ENCODE results near the gene KNTC1. TPM values are rescaled to one million over a fixed set of nuclear protein-coding genes. Genes with fewer than 3 reads are reported as not detected.

The KNTC1 gene
- total and polyA plus RNA-seq, 4 donors, result 4.0 to 34.0 (median 10.9) TPM

- H3K9ac ChIP-seq (ENCODE audit: insufficient read depth in 1 of 2, low read length in 2 of 2), result no peak overlapping the region
- ATAC-seq (ENCODE audit: insufficient read depth, low FRiP score) (no peak), DNase-seq (no peak)
- H3K9me3 ChIP-seq (ENCODE audit: control insufficient read depth in 4 of 4, insufficient read depth in 3 of 4, low read length in 3 of 4), result no peaks in the 10 kb centered on the region
- 72 to 90% methylated on average over 5 of the region's 5 CpGs for WGBS, 2 donors
- peaks cover 0 to 3% (median 2%) of the 10 kb centered on the region in 5 donors for H3K4me1 ChIP-seq (ENCODE audit: control insufficient read depth in 5 of 5, insufficient read depth in 5 of 5, low read length in 5 of 5)
- H3K36me3 ChIP-seq (ENCODE audit: control insufficient read depth in 4 of 4, insufficient read depth in 4 of 4, low read length in 4 of 4), result peaks cover 27 to 74% (median 59%) of the 10 kb centered on the region in 4 donors
- H3K27ac ChIP-seq (ENCODE audit: low read depth in 1 of 2, low read length in 1 of 2), result no peak overlapping the region
- H3K4me3 ChIP-seq, result no peak overlapping the region
- no peak for TF ChIP-seq CTCF (IDR thresholded peaks at IDR 0.05; ENCODE audit: control extremely low read depth, extremely low read depth)
- H3K27me3 ChIP-seq (ENCODE audit: control insufficient read depth in 3 of 3, insufficient read depth in 3 of 3, low read length in 2 of 3), result no peaks in the 10 kb centered on the region
Observed at GRCh38 chr12:122517877-122518276, 9.2 kb upstream of the KNTC1 start.

GRCh38 chr12:122518908-122519307, 8.1 kb upstream of the KNTC1 start:
- no peak for ATAC-seq (ENCODE audit: insufficient read depth, low FRiP score)
- Histone ChIP-seq H3K9me3 (ENCODE audit: control insufficient read depth in 4 of 4, insufficient read depth in 3 of 4, low read length in 3 of 4) (no peaks in the 10 kb centered on the region), H3K4me1 (ENCODE audit: control insufficient read depth in 5 of 5, insufficient read depth in 5 of 5, low read length in 5 of 5) (peaks cover 0 to 14% (median 9%) of the 10 kb centered on the region in 5 donors), H3K9ac (ENCODE audit: insufficient read depth in 1 of 2, low read length in 2 of 2) (no peak overlapping the region), H3K36me3 (ENCODE audit: control insufficient read depth in 4 of 4, insufficient read depth in 4 of 4, low read length in 4 of 4) (peaks cover 23 to 70% (median 53%) of the 10 kb centered on the region in 4 donors), H3K27ac (ENCODE audit: low read depth in 1 of 2, low read length in 1 of 2) (no peak overlapping the region), H3K4me3 (no peak overlapping the region), H3K27me3 (ENCODE audit: control insufficient read depth in 3 of 3, insufficient read depth in 3 of 3, low read length in 2 of 3) (no peaks in the 10 kb centered on the region)
- DNase-seq, result no peak
- TF ChIP-seq CTCF (IDR thresholded peaks at IDR 0.05; ENCODE audit: control extremely low read depth, extremely low read depth), result no peak
- 97% methylated on average over 1 of the region's 1 CpG for WGBS, 2 donors

GRCh38 chr12:122519418-122519817, 7.6 kb upstream of the KNTC1 start:
- TF ChIP-seq CTCF (IDR thresholded peaks at IDR 0.05; ENCODE audit: control extremely low read depth, extremely low read depth), result no peak

GRCh38 chr12:122520676-122521075, 6.4 kb upstream of the KNTC1 start:
- Histone ChIP-seq H3K27me3 (ENCODE audit: control insufficient read depth in 3 of 3, insufficient read depth in 3 of 3, low read length in 2 of 3) (no peaks in the 10 kb centered on the region), H3K9me3 (ENCODE audit: control insufficient read depth in 4 of 4, insufficient read depth in 3 of 4, low read length in 3 of 4) (no peaks in the 10 kb centered on the region), H3K36me3 (ENCODE audit: control insufficient read depth in 4 of 4, insufficient read depth in 4 of 4, low read length in 4 of 4) (peaks cover 17 to 69% (median 48%) of the 10 kb centered on the region in 4 donors), H3K4me3 (no peak overlapping the region), H3K9ac (ENCODE audit: insufficient read depth in 1 of 2, low read length in 2 of 2) (no peak overlapping the region), H3K27ac (ENCODE audit: low read depth in 1 of 2, low read length in 1 of 2) (no peak overlapping the region), H3K4me1 (ENCODE audit: control insufficient read depth in 5 of 5, insufficient read depth in 5 of 5, low read length in 5 of 5) (peaks cover 0 to 24% (median 12%) of the 10 kb centered on the region in 5 donors)
- DNase-seq (no peak), ATAC-seq (ENCODE audit: insufficient read depth, low FRiP score) (no peak)
- 95 to 97% methylated on average over 4 of the region's 4 CpGs for WGBS, 2 donors
- TF ChIP-seq CTCF (IDR thresholded peaks at IDR 0.05; ENCODE audit: control extremely low read depth, extremely low read depth), result no peak

More at GRCh38 chr12:122519418-122519817, 7.6 kb upstream of the KNTC1 start:
- H3K9ac ChIP-seq (ENCODE audit: insufficient read depth in 1 of 2, low read length in 2 of 2), result no peak overlapping the region
- no peaks in the 10 kb centered on the region for H3K27me3 ChIP-seq (ENCODE audit: control insufficient read depth in 3 of 3, insufficient read depth in 3 of 3, low read length in 2 of 3)
- H3K4me3 ChIP-seq, result no peak overlapping the region
- DNase-seq, result no peak
- 91 to 93% methylated on average over 1 of the region's 1 CpG for WGBS, 2 donors
- no peaks in the 10 kb centered on the region for H3K9me3 ChIP-seq (ENCODE audit: control insufficient read depth in 4 of 4, insufficient read depth in 3 of 4, low read length in 3 of 4)
- H3K36me3 ChIP-seq (ENCODE audit: control insufficient read depth in 4 of 4, insufficient read depth in 4 of 4, low read length in 4 of 4), result peaks cover 23 to 75% (median 52%) of the 10 kb centered on the region in 4 donors
- H3K27ac ChIP-seq (ENCODE audit: low read depth in 1 of 2, low read length in 1 of 2), result no peak overlapping the region
- H3K4me1 ChIP-seq (ENCODE audit: control insufficient read depth in 5 of 5, insufficient read depth in 5 of 5, low read length in 5 of 5), result peaks cover 0 to 19% (median 12%) of the 10 kb centered on the region in 5 donors
- ATAC-seq (ENCODE audit: insufficient read depth, low FRiP score), result no peak
